GM20431 (cell line): ENCODE results near the gene SLX4IP.

ENCODE experiments used
- in situ Hi-C: fragments of 300-500 bp; cut with MseI, MboI; formaldehyde crosslinking; loops from one replicate; pipeline ENCODE4 v1.15.0; 2020; ENCODE audit warnings: low sequenced_read_pairs; ENCODE audit not compliant: unreplicated experiment

SLX4IP gene

DNA sequence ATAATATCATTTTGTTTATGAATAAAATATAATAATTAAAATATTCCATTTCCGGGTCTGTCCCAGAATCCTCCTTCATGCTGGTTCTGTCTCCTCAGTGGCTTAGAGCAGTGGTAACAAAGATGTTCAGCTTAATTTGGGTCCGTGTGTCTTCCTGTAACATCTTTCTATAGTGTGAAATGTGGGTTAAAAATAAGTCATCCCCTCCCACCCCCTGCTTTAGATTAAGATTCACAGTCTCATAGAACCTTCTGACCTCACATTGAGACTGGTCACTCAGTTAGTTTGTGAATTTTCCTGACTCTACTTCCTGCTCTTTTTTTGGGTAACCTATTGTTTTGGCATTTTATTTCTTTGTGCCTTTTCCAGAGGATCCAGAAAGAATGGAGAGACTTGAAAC lies 55.2 kb downstream of the SLX4IP start:
- in situ Hi-C loops: no loop called here

DNA sequence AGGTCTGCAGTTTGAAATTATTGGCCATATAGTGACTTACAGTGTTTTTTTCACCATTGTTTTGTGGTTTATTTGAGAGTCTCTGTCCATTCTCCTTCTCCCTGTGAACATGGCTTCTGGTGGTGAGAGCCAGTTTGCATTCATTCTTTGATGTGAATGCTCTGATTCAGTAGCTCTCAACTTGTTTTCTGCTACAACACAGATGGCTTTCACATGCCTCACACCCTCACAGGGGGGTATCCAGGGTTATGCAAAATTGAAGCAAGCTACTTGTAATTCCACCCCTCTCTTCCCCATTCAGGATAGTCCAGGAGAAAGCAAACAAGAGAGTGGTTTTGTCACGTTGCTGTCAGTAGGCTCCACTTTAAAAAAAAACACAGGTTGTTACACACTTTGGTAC lies 55.6 kb downstream of the SLX4IP start:
- in situ Hi-C loops: no loop called here

DNA sequence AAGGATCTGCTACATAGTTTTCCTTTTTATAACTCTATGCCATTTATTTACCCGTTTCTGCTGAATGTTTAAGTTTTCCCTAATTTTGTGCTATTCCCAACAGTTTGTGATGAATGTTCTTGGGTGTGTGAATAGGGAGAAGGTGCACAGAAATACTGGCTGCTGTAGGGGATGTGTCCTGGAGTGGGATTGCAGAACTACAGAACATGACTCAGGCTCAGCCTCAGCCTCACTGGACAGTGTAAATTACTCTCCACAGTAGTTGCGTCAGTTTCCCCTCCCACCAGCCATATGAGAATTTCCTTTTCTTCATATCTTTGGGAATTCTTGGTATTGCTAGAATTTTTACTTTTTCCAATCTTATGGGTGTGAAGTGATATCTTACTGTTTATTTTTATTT lies 57.0 kb downstream of the SLX4IP start:
- in situ Hi-C loops: no loop called here

DNA sequence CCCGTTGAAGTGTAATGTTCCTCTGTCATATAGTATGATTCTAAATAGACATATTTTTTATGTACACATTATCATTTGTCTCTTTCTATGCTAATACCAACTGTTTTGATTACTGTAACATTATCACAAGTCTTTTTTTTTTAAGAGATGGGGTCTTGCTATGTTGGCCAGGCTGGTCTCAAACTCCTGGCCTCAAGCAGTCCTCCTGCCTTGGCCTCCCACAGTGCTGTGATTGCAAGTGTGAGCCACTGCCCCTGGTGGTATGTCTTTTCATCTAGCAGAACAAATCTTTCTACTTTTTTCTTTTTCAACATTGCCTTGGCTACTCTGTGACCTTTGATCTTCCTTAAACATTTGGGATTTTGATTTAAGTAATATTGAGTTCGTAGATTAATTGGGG lies 57.7 kb downstream of the SLX4IP start:
- in situ Hi-C loops: no loop called here

DNA sequence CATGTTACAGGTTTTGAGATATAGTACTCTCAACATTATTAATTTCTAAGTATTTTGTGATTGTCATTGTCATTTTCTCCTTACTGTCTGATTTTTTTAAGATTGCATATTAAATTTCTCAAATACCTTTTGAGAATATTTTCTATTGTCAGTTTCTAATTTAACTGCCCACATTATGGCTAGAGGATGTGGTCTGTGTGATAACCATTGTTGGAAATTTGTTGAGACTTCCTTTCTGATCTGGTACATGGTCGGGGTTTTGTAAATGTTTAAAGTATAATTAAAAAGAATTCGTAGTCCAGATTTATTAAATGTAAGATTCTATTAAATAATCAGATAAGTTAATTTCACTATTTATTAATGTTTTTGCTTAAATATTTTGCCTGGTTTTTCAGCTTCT lies 60.1 kb downstream of the SLX4IP start:
- in situ Hi-C loops: no loop called here

DNA sequence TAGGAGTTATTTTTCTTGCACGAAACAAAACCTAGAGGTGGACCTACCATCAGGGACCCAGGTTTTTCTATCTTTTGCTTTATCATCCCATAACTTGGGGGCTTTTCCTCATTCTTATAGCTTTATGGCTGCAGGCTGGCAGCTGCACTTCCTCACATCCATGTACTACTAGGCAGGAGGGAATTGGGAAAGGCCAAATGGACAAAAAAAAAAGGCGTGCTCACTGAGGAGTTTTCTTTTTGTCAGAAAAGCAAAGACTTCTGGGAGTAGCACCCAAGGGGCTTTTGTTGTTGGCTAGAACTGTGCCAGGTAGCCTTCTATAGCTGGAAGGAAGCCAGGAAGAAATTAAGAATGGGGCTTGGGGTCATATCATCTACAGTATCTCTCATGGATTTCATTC lies 61.4 kb downstream of the SLX4IP start:
- in situ Hi-C loops: no loop called here

DNA sequence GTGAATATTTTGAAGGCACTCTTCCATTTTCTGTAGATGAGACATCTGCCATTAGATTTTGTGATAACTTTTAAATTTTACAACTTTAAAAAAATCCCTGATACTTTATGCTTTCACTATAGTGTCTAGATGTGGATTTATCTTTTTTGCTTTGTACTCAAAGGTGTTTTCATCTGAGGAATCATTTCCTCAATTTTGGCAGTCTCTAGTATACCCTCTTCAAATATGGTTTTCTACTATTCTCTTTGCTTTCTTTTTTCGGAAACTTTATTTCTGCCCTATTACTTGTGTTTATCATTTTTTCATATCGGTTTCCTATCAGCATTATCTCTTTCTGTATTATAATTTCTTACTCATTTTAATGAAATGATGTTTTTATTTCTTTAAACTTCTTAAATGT lies 62.2 kb downstream of the SLX4IP start:
- in situ Hi-C loops: no loop called here

DNA sequence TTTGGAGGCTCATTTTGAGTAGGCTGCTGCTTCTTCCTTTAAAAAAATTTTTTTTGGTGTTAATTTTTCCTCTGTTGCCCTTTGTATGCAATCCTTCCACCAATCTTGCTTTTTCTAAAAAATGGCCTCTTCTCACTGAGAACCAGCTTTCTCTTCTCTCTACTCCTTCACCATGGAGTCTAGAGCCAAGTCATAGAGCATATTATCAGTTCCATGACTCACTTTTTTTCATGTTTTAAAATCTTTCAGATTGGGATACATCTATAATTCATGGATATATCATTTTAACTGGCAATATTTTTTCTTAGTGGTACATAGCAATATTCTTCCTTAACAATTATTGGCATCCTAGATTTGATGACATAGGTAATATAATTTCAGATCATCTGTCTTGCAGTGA lies 62.7 kb downstream of the SLX4IP start:
- in situ Hi-C loops: no loop called here

DNA sequence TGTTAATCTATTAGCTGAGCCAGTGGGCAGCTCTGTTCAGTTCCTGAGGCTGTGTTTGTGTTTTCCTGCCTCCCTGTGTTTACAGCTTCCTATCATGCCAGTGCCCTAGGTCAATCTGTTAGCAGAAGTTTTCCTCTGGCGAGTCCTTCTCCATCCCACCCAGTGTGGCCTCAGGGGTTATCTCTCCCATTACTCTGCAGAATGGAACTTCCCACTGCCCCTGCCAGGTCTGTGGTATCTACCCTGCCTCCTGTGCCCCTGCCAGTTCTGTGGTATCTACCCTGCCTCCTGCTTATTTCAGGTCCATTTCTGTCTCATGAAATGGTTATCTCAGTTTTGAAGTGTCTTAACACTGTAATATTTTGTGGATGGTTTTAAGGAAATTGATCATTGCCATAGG lies 63.1 kb downstream of the SLX4IP start:
- in situ Hi-C loops: no loop called here

DNA sequence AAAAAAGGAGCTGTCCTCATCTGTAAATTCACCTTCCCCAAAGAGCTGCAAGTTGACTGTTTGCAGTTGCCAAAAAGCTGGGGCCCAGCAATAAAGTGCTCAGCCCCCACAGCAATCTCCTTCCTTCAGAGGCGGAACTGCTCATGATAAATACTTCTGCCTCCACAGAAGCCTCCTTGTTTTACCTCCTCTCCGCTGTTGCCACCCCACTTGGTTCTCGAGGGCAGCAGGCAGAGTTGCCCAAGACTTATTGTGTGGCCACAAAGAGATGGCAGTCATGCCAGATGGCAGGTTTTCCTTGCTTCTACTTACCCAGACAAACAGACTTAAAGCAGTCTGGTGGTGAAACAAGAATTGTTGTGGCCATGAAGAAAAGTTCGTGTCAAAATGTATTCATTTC lies 66.3 kb downstream of the SLX4IP start:
- in situ Hi-C loops: no loop called here

DNA sequence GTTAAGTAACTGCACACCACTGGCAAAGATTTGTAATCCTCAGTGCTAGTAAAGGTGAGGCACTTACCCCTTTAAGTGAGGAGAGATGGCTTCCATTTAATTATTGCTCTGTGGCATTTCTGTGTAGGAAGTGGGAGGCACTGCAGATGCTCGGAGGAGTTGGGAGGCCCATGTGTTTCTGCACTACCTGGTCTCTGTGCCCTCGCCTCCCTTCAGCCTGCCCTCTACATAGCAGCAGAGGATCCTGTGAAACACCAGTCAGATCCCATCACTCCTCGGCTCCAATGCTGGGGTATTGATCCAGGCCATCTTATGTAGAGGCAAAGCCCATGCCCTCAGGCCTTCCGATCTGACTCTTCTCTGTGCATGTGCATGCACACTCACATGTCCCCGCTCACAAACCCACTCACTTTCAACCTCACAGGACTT lies 67.0 kb downstream of the SLX4IP start:
- in situ Hi-C loops: no loop called here

DNA sequence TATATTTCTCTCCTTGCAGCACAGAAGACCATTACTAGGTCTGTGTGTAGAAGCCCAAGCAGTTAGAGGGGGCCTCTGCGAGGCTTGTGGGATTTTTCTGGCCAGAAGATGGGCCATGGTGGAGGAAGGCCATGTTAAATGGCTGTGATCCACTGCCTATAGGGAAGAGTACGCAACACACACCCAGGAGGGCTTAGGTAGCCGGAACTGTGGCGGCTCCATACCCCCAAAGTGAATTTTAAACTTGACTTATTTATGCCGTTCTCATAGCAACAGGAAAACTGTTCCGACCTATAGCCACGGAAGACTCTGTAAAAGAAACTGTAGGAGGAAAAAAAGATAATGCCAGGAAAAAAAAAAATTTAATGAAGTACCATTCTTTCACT lies 69.5 kb downstream of the SLX4IP start:
- in situ Hi-C loops: no loop called here

DNA sequence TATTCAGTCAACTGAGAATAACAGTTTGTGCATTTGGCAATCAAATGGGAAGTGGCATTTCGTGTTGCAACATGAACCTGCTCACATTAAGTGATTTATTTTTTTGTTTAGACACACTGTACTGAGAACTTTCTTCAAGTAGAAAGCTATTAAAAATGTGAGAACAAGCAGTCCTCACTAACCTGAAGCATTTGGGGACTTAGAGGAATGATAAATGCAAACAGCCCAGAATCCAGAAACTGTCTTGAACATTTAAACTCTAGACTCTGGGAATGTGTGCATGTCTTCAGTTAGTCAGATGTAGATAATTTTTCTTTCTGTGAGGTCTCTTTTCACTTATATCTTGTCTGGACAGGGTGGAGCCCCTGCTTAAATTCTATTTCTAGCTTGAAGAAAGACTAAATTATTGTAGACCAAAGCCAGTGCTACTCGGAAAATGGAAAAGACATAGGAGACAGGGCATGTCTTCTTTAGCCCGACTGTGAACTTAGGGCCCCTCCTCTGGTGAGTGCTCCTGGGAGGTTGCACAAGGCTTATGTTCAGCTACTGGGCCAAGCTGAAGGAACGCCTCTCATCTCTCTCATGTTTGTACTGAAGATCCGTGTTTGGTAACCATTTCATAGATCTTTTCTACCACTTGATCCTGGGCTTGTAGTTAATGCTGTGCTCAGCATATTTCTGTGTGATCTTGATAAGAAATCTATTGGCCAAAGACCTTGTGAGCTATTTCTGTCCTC lies 70.1 kb downstream of the SLX4IP start:
- in situ Hi-C loops: no loop called here

DNA sequence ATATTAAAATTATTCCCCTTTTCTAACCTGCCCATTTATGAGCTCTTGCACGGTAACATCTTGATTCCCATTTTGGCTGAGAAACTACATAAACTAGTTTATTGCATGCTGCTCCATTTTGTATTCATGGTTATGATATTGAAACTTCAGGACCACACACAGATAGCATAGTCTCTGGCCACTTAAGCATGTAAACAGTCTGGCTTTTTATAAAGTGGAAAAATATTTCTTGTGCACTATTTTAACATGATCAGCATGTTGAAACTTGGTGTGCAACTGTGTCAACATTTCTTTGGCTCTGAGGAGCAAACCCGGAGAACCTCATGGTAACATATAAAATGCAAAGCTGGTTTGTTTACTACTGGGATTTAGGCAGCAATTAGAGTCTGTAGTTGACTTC lies 70.7 kb downstream of the SLX4IP start:
- in situ Hi-C loops: no loop called here

DNA sequence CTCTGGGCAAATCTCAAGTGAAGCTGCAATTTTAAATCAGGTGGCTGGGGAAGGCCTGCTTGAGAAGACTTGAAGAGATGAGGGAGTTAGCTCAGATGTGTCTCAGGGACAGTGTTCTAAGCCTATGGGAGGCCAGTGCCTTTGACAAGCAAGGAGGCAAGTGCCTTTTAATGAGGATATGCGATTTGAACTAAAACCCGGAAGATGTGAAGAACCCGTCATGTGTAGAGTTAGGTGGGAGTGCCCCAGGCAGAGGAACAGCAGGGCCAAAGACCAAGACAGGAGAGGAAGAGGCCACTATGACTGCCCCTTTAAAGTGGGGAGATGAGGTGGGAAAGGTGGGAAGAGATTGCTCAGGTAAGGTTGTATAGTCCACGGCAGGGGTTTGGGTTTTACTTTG lies 71.9 kb downstream of the SLX4IP start:
- in situ Hi-C loops: no loop called here

DNA sequence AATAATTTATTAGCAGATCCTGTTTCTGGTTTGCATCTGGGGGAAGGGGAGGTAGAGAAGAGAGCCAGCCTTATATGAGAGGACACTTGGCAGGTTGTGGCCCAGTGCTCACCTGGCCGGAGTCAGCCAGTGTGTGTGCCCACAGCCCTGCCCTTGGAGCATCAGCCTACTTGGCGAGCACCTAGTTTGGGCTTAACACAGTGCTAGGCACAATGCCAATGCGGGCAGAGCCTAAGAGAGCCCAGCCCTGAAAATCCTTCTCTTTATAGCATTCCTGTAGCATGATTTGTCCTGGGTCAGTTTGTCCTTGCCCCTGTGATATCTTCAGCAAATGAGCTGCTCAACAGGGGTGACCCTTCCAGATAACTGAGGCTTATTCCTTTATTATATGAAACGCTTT lies 73.0 kb downstream of the SLX4IP start:
- in situ Hi-C loops: no loop called here

DNA sequence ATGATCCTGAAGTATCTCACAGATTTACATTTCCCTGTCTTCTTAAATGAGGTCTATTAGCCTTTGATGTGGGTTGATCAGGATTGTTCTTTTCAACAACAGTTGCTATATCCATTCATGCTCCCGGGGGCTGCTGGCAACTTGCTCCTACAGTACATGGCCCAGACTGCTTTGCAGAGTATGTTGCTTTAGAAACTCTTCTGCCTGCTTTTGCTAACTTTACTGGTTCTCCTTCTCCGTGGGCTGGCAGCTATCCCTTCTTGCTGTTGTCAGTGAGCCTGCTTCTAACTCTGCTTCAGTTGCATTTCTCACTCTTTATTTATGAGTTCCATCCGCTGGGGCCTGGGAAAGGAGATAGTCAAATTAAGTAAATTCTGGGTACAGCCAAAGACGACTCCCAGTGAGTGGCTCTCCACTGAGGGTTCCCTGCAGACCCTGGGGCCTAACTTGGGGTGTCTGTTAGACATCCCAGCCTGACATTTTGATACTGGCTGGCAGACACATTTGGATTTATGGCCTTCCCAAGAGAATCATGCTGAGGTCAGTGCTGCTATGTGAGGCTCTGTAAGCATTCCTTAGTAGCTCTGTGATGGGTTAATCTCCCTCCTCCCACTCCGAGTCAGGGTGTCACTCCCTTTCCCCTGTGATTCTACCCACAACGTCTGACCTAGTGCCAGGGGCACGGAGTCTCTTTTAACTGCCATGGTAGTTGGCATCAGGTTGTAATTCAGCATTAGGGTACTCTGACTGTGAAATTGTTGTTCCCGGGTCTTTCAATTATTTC lies 73.6 kb downstream of the SLX4IP start:
- in situ Hi-C loops: no loop called here

DNA sequence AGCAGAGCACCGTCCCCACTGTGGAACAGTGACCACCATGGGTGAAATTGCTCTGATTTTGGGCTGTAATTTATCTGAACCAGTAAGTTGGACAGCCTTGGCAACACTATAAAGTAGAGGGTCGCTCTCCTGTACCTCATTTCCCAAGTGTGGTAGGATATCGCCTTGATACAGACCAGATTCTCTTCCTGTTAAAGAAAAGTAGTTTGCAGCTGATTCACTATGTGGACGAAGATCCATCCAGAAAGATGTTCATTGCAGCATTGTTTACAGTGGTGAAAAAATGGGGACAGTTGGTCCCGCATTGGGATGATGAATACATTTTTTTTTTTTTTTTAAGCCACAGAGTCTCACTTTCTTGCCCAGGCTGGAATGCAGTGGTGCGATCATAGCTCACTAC lies 74.3 kb downstream of the SLX4IP start:
- in situ Hi-C loops: no loop called here

DNA sequence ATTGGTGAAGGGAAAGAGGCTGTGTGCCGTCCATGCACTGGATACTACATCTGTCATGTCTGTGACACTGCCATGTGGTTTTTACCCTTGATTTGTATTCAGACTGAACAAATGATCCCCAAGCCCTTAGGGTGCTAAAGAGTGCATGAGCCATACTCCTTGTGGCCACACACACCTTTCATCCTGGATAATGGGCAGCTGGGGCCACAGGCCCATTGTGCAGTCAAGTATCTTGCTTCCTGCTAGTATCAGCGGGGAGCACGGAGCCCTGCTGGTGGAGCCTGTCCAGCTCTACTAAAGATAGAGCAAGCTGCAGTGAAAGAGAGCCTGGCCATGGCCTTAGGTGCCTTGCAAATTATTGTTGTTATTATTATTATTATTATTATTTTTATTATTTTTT lies 75.1 kb downstream of the SLX4IP start:
- in situ Hi-C loops: no loop called here

DNA sequence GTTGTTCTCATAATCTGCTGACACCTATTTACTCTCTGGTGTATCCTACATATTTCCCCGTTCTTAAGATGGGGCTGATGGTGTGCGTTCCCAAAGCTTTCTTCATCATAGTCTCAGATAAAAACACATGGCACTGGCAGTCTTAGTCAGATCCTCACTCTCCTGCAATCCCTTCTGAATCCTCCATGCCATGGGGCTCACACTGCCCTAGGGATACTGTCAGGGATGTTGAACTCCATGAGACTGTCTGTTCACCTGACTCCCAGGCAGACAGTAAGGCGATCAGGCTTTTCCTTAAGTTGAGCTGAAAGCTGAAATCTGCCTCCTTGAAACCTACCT lies 76.0 kb downstream of the SLX4IP start:
- in situ Hi-C loops: no loop called here

DNA sequence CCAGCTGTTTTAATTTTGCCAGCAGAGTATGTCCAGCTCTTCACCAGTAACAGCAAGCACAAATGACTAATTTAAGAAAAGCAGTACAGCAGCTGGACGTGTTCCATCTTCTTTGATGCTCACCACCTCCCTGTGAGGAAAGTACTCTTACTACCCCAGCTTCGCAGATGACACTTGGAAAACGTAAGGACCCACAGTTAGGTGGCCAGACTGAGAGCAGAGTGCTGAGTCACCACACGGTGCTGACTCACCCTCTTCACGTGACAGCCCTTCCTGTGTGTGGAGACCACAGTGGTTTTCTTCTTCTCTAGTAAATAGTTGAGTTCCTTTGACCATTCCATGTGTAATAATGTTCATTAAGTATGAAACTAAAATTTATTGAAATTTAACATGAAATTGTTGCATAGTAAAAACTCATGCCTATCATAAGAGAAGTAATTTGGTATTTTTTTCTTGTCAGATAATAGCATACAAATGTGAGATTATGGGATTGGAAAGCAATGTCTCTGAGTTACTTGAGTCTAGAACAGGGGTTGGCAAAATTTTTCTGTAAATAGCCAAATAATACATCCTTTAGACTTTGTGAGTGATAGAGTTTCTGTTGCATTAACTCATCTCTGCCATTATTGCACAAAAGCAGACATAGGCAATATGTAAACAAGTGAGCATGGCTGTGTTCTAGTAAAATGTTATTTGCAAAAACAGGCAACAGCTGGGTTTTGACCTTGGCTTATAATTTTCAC lies 76.6 kb downstream of the SLX4IP start:
- in situ Hi-C loops: no loop called here
